Transverse colon (tissue), 4 donors: ENCODE results near the gene HECTD4. TPM values are rescaled to one million over a fixed set of nuclear protein-coding genes. Genes with fewer than 3 reads are reported as not detected.
"Not testable (repeated sequence)": the region's sequence is repeated elsewhere in the genome, so short reads cannot be mapped to it uniquely, and the experiment has no call there.

ENCODE experiments used
- DNase-seq: peaks from one replicate; pipeline ENCODE4 v3.0.0-alpha.2; 2019
- H3K27ac ChIP-seq, 4 donors: fragments of 200-600 bp; sonication (generic); 2 replicates each; pipeline ENCODE4 v1.5.1; 2016 to 2018; ENCODE audit warnings: inconsistent platforms in 4 of 4
- H3K27me3 ChIP-seq: fragments of 200-600 bp; sonication (generic); 2 replicates; pipeline ENCODE4 v1.5.1; 2017; ENCODE audit warnings: inconsistent platforms
- H3K36me3 ChIP-seq, 4 donors: fragments of 200-600 bp; sonication (generic); 2 replicates each; pipeline ENCODE4 v1.5.1; 2017 to 2019; ENCODE audit warnings: inconsistent platforms in 4 of 4
- H3K4me1 ChIP-seq, 4 donors: fragments of 200-600 bp; sonication (generic); 2 replicates each; pipeline ENCODE4 v1.5.1; 2017 to 2020; ENCODE audit warnings: inconsistent platforms in 4 of 4
- H3K4me3 ChIP-seq, 4 donors: fragments of 200-600 bp; sonication (generic); 1 replicate in 1 of 4; 2 replicates in 3 of 4; pipeline versions ENCODE4 v1.5.1 to v1.6.1; 2017 to 2019; ENCODE audit warnings: inconsistent platforms in 4 of 4
- H3K9me3 ChIP-seq, 2 donors: fragments of 200-600 bp; sonication (generic); 2 replicates each; pipeline ENCODE4 v1.5.1; 2017 to 2019; ENCODE audit warnings: inconsistent platforms in 2 of 2
- EP300 ChIP-seq: sonication (generic); formaldehyde crosslinking; IDR thresholded peaks from one replicate; pipeline ENCODE4 v1.6.1; 2017; ENCODE audit warnings: antibody characterized with exemption, low read depth
- POLR2A ChIP-seq: fragments of 450-650 bp; IDR thresholded peaks from one replicate; pipeline ENCODE4 v1.6.1; 2016; ENCODE audit warnings: antibody characterized with exemption, mild to moderate bottlenecking, moderate library complexity
- POLR2AphosphoS5 ChIP-seq, 3 donors: sonication (generic); formaldehyde crosslinking; IDR thresholded peaks; one replicate each; pipeline ENCODE4 v1.6.1; 2016; ENCODE audit warnings: antibody characterized with exemption in 3 of 3
- WGBS, 2 donors: methylation state at CpG; one replicate each; pipeline ENCODE4 v1.1.5; 2018; ENCODE audit warnings: low coverage in 1 of 2; 5-methylcytosine and 5-hydroxymethylcytosine counted together
- in situ Hi-C, 4 donors: fragments of 200-750 bp; cut with MboI; loops; one replicate each; pipeline versions ENCODE4 v1.15.0 to v1.15.1; 2017; ENCODE audit warnings: low sequenced_read_pairs in 3 of 4, low pct_ligation_motif_present in 1 of 4, low pct_unique_long_range_greater_than_20kb in 1 of 4
- intact Hi-C: fragments of 100-400 bp; cut with DNase I; formaldehyde crosslinking; loops from one replicate; pipeline ENCODE4 v1.15.1; 2023; ENCODE audit warnings: low total_unique reads
- total RNA-seq, 4 donors: library from RNA; depleted of rRNA; stranded (reverse); fragments of >200 nt; gene quantifications; one replicate each; pipeline ENCODE4 v1.1.0, GENCODE V29; 2016
- TF ChIP-seq, protein P1 (sequence below), 5 experiments: fragments of 200-600 bp in 3 of 5; fragments of 450-650 bp in 2 of 5; sonication (generic) in 3 of 5; IDR thresholded peaks; 1 replicate in 2 of 5; 2 replicates in 3 of 5; pipeline ENCODE4 v1.5.1; 2016 to 2017; ENCODE audit warnings: antibody characterized with exemption in 5 of 5, inconsistent platforms in 3 of 5, mild to moderate bottlenecking in 2 of 5, moderate library complexity in 1 of 5

Gene HECTD4
- total RNA-seq, 4 donors from 2014 or later = 52.6 to 171 (median 121) TPM

DNA sequence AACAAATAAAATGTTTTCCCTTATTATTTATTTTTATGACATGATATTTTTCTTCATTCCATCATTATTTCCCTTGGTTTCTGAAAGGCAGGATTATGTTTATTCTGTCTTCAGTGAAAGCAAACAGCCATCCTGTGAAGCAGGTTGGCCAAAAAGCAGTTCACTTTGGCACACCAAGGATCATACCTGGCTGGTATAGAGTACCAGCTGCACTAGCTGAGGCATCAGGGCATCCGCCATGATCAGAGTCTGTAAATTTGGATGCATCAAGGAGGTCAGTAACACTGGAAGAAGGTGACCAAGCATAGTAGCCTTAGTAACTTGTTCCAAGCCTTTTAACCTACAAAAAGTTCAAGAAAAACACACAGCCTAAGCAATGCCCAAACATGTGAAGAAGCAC is 123.3 kb downstream of the HECTD4 start:
- no peak for DNase-seq
- H3K36me3 ChIP-seq = peaks cover 0 to 50% (median 21%) of the 10 kb centered on the region in 4 donors
- H3K4me1 ChIP-seq = no peaks in the 10 kb centered on the region
- H3K27me3 ChIP-seq = no peaks in the 10 kb centered on the region
- intact Hi-C loops (no loop called here), in situ Hi-C loops (no loop called here)
- no peak overlapping the region for H3K27ac ChIP-seq
- H3K4me3 ChIP-seq = no peak overlapping the region
- no peaks in the 10 kb centered on the region for H3K9me3 ChIP-seq
- WGBS, 2 donors = 89 to 100% methylated on average over 1 of the region's 1 CpG
- TF ChIP-seq, protein P1, sequence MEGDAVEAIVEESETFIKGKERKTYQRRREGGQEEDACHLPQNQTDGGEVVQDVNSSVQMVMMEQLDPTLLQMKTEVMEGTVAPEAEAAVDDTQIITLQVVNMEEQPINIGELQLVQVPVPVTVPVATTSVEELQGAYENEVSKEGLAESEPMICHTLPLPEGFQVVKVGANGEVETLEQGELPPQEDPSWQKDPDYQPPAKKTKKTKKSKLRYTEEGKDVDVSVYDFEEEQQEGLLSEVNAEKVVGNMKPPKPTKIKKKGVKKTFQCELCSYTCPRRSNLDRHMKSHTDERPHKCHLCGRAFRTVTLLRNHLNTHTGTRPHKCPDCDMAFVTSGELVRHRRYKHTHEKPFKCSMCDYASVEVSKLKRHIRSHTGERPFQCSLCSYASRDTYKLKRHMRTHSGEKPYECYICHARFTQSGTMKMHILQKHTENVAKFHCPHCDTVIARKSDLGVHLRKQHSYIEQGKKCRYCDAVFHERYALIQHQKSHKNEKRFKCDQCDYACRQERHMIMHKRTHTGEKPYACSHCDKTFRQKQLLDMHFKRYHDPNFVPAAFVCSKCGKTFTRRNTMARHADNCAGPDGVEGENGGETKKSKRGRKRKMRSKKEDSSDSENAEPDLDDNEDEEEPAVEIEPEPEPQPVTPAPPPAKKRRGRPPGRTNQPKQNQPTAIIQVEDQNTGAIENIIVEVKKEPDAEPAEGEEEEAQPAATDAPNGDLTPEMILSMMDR (IDR thresholded peaks at IDR 0.05) = no peak
- TF ChIP-seq EP300 (no peak), POLR2A (no peak), POLR2AphosphoS5 (IDR thresholded peaks at IDR 0.05) (no peak)

- no peak for DNase-seq
- no peak overlapping the region for H3K4me3 ChIP-seq
- H3K9me3 ChIP-seq = no peaks in the 10 kb centered on the region
- WGBS, 2 donors = 87 to 94% methylated on average over 3 of the region's 3 CpGs
- in situ Hi-C loops = no loop called here
- peaks cover 0 to 63% (median 26%) of the 10 kb centered on the region in 4 donors for H3K36me3 ChIP-seq
- H3K27me3 ChIP-seq = no peaks in the 10 kb centered on the region
- no peaks in the 10 kb centered on the region for H3K4me1 ChIP-seq
- H3K27ac ChIP-seq = no peak overlapping the region
- intact Hi-C loops = no loop called here
- TF ChIP-seq EP300 (no peak), POLR2AphosphoS5 (IDR thresholded peaks at IDR 0.05) (no peak), POLR2A (no peak)
- TF ChIP-seq, protein P1 (IDR thresholded peaks at IDR 0.05) = no peak
These were observed 125.5 kb downstream of the HECTD4 start for GRCh38 chr12:112256780-112257179.

DNA sequence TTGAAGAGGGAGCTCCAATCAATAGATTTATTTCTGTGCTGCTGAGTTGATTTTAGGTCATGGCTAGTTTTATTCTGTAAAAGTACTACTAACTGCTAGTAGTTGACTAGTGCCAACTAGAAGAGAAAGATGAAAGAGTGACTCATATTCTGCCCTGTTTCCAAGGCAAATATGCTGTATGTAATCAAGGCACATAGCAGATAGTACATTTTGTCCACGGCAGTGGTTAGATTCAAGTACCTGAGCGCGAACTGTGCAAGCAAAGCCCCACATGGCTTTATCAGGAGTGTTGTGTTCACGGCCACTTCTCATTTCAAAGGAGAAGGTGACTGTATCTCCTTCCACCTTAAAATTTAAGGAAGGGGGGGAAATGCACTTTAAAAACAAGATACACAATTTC is 130.0 kb downstream of the HECTD4 start:
- Histone ChIP-seq H3K27me3 (no peaks in the 10 kb centered on the region), H3K36me3 (peaks cover 0 to 55% (median 26%) of the 10 kb centered on the region in 4 donors), H3K27ac (no peak overlapping the region), H3K4me3 (no peak overlapping the region), H3K9me3 (no peaks in the 10 kb centered on the region), H3K4me1 (no peaks in the 10 kb centered on the region)
- TF ChIP-seq POLR2AphosphoS5 (IDR thresholded peaks at IDR 0.05) = no peak
- no peak for TF ChIP-seq POLR2A
- TF ChIP-seq EP300 = no peak
- TF ChIP-seq, protein P1 (IDR thresholded peaks at IDR 0.05) = no peak
- in situ Hi-C loops (no loop called here), intact Hi-C loops (no loop called here)
- DNase-seq = no peak
- WGBS, 2 donors = 97 to 100% methylated on average over 3 to 4 of the region's 4 CpGs

GRCh38 chr12:112244902-112245301 is 137.3 kb downstream of the HECTD4 start:
- H3K27me3 ChIP-seq, H3K9me3 ChIP-seq, H3K4me1 ChIP-seq, intact Hi-C loops, in situ Hi-C loops, H3K4me3 ChIP-seq, DNase-seq, H3K27ac ChIP-seq: not testable (repeated sequence)
- 96 to 100% methylated on average over 1 of the region's 1 CpG for WGBS, 2 donors
- H3K36me3 ChIP-seq = peaks cover 0 to 70% (median 24%) of the 10 kb centered on the region in 4 donors
